NCI-H1930 (cell line): ENCODE measurements around the gene ATP4A.
A peak's percentile ranks its signal among the peaks of the same experiment; 100 is the strongest.

Source experiments
- DNase-seq, 2 experiments: peaks; one replicate each; lab custom pipeline; 2025; lab: John Stamatoyannopoulos, UW

ATP4A gene

DNA sequence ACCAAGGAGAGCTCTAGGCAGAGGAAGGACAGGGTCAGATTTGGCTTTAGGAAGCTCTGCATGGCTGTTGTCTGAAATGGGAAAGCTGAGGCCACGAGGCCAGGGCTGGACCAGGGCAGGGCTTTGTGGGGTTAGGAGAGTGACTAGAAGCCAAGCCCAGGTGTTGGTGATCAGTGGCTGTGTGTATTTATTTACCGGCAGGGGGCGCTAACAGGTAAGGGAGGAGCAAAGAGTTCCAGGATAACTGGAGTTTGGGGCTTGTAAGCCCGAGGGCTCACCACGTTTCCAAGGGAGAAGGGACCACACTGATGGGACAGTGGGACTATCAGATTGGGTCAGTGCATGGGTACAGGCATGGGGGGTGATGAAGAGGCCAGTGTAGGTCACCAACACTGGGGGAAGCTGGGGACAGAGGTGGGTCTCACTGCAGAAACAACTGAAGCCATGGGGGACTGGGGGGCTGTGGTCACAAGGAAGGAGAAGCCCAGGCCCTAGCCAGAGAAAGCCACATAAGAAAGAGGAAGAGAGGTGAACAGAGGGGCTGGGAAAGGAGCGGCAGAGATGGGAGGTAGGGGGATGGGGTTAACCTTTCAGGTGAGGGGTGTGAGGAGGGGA, 14.2 kb downstream of the ATP4A start:
- peak; percentile 59 to 67 for DNase-seq

DNA sequence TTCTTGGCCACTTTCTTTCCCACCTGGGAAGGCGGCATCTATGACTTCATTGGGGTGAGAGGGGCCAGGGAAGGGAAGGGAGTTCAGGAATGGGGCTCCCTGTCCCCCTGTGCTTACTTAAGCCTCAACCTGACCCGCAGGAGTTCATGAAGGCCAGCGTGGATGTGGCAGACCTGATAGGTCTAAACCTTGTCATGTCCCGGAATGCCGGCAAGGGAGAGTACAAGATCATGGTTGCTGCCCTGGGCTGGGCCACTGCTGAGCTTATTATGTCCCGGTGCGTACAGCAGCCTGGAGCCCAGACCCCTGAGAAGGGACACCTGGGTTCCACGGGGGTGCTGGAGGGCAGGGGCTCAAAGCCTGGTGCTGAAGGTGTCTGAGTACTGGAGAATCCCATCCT, 16.9 kb downstream of the ATP4A start:
- no peak for DNase-seq

GRCh38 chr19:35545855-35546381, 17.5 kb downstream of the ATP4A start:
- peak in 1 of 2 experiments; percentile 23 for DNase-seq

GRCh38 chr19:35545001-35545854, 18.2 kb downstream of the ATP4A start, which contains the start of gene TMEM147:
TMEM147 (plus strand) TSS chr19:35545626; CDS start chr19:35545740, 114 bp downstream.
- peak; percentile 72 to 89 for DNase-seq

DNA sequence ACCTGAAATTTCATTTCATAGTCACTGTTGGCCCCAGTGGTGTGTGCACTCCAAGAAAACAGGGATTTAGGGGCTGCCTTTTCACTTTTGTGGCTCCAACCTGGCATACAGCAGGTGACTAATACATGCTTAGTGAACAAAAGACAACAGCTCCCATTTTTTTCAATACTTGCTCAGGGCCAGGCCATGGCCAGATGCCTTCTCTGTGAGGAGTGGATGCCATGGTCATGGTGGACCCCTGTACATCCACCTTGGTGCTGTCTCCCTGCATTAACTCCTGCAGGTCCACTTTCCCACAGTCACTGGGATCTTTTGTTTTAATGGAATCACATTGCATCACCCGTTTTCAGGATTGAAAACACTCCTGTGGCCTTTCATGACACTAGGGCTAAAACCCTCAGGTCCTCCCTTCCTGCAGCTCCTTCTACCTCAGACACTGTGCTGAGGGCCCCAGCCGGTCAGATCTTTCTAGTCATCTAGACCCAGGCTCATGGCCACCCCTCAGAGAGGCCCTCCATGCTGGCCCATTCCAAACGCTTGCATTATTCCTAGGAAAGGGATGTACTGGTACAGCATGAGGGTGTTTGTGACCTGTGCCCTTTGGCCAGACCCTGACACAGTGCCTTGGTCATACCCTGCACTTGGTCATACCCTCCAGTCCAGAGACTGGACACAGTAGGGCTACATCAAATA, 19.2 kb downstream of the ATP4A start:
- no peak for DNase-seq

- no peak for DNase-seq
Observed at GRCh38 chr19:35543280-35544109, 20.0 kb downstream of the ATP4A start.

DNA sequence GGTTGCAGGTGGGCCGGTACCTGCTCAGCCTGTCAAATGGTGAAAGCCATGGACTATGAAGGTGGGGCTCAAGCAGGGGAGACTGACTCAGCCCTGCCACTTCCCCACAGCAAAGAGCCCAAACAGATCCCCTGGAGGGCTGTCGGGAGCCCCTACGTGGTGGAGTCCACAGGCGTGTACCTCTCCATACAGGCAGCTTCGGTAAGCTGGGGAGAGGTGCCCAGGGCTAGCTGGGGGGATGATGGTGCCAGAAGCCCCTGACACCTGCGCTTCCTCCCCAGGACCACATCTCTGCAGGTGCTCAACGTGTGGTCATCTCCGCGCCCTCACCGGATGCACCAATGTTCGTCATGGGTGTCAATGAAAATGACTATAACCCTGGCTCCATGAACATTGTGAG, 21.2 kb downstream of the ATP4A start:
- no peak for DNase-seq

GRCh38 chr19:35540356-35540927, 23.0 kb downstream of the ATP4A start:
- no peak for DNase-seq

DNA sequence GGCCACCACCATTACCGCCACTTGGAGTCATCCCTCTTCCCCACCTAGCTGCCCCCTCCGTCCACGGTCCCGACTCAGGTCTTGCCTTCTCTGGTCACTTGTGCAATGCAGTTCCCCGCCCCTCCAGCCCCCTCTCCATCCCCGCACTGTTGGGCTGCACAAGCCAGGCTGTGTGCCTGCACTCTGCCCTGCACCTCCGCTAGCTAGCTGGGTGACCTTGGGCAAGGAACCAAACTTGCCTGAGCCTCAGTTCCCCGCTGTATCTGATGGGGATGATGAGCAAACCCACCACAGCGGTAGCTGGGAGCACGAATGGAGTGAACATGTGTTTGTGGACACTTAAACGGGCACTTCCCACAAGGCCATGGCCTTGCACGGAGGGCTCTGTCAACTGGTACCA, 23.6 kb downstream of the ATP4A start:
- no peak for DNase-seq

GRCh38 chr19:35539314-35539713, 24.1 kb downstream of the ATP4A start:
- DNase-seq, result no peak

GRCh38 chr19:35534803-35535480, 28.5 kb downstream of the ATP4A start:
- DNase-seq, result no peak

DNA sequence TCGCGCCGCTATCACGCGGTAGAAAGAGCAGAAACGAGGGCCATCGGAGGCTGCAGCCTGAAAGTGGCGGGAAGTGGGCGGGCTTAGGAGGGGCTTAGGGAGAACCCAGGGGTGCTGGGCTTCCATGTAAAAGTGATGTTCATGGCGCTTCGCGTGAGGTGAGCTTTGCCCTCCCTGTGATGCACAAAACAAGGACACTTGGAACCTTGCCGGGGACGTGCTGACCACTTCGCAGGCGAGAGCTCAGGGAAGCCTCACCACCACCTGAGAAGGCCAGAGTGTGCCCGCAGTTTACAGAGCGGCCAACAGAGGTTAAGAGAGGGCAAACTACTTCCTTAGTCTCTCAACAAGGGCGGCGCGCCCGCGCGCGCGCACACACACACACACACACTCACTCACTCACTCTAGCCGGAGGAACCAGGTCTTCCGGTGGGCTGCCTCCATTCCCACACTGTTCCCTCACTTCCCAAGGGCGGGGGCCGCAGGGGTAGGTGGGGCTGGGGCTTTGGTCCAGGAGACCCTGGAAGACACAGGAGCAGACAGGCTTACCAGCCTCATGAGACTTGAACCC, 29.6 kb downstream of the ATP4A start:
- no peak for DNase-seq

DNA sequence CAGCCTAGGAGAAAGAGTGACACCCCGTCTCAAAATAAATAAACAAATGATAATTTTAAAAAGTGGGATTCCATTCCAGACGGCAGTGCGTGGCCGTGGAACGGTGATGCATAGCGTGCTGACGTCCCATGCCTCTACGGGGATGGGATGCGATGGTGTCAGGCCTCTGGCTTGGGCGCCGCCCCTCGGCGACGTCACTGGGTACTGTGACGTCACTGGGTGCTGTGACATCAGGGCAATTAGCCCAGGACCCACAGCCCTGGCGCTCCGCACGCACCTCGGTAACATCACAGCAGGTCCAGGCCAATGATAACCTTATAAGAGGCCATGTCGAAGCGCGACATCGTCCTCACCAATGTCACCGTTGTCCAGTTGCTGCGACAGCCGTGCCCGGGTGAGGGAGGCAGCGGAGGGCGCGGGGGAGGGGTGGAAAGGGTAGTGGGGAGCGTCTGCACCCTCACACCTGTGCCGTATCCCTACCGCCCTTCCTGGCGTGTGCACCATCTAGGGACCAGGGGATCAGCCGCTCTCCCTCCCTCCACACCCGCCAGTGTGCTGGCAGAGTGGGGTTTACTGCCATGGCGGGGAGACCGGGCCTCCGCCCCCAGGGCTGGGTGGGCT, 30.1 kb downstream of the ATP4A start, which contains the start of gene GAPDHS:
TSS of gene GAPDHS (plus strand) at position 256 of the 621 bp plus-strand sequence. CDS start at position 328, 72 bp downstream.
- DNase-seq, result no peak

DNA sequence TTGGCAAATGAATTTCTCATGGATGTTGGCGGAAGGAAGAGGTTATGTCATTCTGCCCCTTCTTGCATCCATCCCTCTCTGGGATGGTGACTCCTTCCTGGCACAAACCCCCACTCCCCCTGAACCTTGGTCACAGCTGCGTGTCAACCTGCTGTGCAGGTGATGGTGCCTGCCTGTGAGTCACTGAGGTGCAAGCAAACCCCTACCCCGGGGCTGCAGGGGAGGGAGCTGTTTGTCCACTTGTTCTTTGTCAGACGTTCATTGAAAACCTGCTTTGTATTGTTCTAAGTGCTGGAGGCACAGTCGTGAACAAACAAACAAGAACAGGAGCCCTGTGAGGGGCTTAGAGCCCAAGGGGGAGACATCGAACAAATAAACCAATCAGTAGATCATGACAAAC, 32.2 kb downstream of the ATP4A start:
- no peak for DNase-seq

DNA sequence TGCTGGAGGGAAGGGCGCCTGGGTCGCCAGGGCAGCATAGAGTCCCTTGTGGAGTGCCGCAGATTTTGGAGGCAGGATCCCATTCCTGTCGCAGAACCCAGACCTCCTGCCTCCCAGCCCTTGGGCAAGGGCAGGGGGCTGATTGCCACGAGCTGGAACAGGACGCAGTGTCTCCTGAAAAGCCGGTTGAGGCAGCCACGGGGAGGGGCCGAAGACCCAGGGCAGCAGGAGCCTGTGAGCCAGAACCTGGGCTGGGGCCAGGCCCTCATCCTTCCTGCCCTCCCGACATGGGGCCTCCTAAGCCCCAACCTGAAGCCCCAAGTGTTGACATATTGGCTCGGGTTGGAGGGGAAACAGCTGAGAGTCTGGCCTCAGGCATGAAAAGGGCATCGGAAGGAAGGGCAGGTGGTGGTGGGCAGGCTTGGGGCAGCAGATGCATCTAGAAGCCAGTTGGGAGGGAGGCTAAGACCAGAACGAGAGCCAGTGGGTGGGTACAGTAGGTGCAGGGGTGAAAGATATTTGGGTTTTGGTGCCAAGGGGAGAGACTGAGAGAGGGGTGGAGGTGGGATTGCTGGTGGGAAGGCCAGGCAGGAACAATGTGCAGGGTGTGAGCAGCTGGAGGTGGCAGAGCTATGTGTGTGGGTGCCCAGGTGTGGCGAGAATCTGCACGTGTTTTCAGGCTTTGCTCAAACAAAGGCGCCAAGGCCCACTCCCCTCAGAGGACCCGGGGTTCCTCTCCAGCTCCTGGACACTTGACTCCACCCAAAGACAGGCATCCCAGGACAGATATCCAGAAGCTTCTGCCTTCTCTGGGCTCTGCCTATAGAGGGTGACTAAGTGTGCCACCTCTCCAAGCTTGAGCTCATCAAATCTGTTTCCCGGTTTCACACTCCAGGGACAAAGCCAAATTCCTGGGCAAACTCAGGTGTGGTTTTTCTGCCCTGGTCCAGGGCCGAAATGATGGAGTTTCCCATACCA, 33.9 kb downstream of the ATP4A start:
- no peak for DNase-seq

GRCh38 chr19:35528218-35529038, 35.0 kb downstream of the ATP4A start, which contains the start of gene SBSN:
SBSN (minus strand) TSS chr19:35528311; CDS start chr19:35528281, 30 bp downstream.
- no peak for DNase-seq

- no peak for DNase-seq
Observed at GRCh38 chr19:35525873-35526272, 37.6 kb downstream of the ATP4A start.
